SIG-M5 treated with dmso at 0.1 percent for 504 hours (cell line): ENCODE results near the gene PRKAR1B.
"Not testable (repeated sequence)": the region's sequence is repeated elsewhere in the genome, so short reads cannot be mapped to it uniquely, and the experiment has no call there.

Experiments used
- DNase-seq: peaks from one replicate; lab custom pipeline; 2025; ENCODE audit not compliant: unreplicated experiment; lab: John Stamatoyannopoulos, UW

The PRKAR1B gene

GRCh38 chr7:757741-758163 lies 30.7 kb upstream of the PRKAR1B start:
- DNase-seq = no peak

GRCh38 chr7:756928-757560 lies 30.0 kb upstream of the PRKAR1B start:
- DNase-seq = no peak

GRCh38 chr7:756231-756927 lies 29.3 kb upstream of the PRKAR1B start:
- DNase-seq = no peak

- DNase-seq = no peak
These were observed 28.3 kb upstream of the PRKAR1B start for GRCh38 chr7:755413-755805.

GRCh38 chr7:754531-755412 lies 27.7 kb upstream of the PRKAR1B start:
- DNase-seq = no peak

GRCh38 chr7:753190-753589 lies 26.1 kb upstream of the PRKAR1B start:
- DNase-seq = no peak

- not testable (repeated sequence) for DNase-seq
These were observed 25.2 kb upstream of the PRKAR1B start for GRCh38 chr7:752256-752655.

GRCh38 chr7:751826-752225 lies 24.7 kb upstream of the PRKAR1B start:
- DNase-seq = no peak

GRCh38 chr7:750111-750905 lies 23.2 kb upstream of the PRKAR1B start:
- no peak for DNase-seq

- no peak for DNase-seq
These were observed 22.1 kb upstream of the PRKAR1B start for GRCh38 chr7:749140-749551.

GRCh38 chr7:748446-748845 lies 21.4 kb upstream of the PRKAR1B start:
- DNase-seq = no peak

GRCh38 chr7:747186-747585 lies 20.1 kb upstream of the PRKAR1B start:
- no peak for DNase-seq

- DNase-seq = no peak
These were observed 19.3 kb upstream of the PRKAR1B start for GRCh38 chr7:746155-747061.

- no peak for DNase-seq
These were observed 18.5 kb upstream of the PRKAR1B start for GRCh38 chr7:745431-746154.

- DNase-seq = no peak
These were observed 17.9 kb upstream of the PRKAR1B start for GRCh38 chr7:744854-745430.

GRCh38 chr7:744128-744520 lies 17.0 kb upstream of the PRKAR1B start:
- DNase-seq = not testable (repeated sequence)

- DNase-seq = not testable (repeated sequence)
These were observed 16.5 kb upstream of the PRKAR1B start for GRCh38 chr7:743341-744127.

- no peak for DNase-seq
These were observed 15.7 kb upstream of the PRKAR1B start for GRCh38 chr7:742791-743190.
